Retinal pigment epithelial cell (primary cell): ENCODE data around the gene SRSF12.
"Not testable (repeated sequence)": the region's sequence is repeated elsewhere in the genome, so short reads cannot be mapped to it uniquely, and the experiment has no call there.

Experiments used
- DNase-seq: peaks from one replicate; pipeline ENCODE4 v3.0.0-alpha.2; 2010; ENCODE audit warnings: low read depth
- H3K4me3 ChIP-seq: 2 replicates; pipeline ENCODE4 v1.5.1; 2011; ENCODE audit warnings: mild to moderate bottlenecking, low read length, control low read depth, moderate library complexity
- TF ChIP-seq, protein P1 (sequence below): conservative IDR thresholded peaks from 2 replicates; pipeline ENCODE4 v1.5.1; 2011; ENCODE audit warnings: low read depth, low read length, control low read depth, inconsistent platforms

SRSF12 gene

DNA sequence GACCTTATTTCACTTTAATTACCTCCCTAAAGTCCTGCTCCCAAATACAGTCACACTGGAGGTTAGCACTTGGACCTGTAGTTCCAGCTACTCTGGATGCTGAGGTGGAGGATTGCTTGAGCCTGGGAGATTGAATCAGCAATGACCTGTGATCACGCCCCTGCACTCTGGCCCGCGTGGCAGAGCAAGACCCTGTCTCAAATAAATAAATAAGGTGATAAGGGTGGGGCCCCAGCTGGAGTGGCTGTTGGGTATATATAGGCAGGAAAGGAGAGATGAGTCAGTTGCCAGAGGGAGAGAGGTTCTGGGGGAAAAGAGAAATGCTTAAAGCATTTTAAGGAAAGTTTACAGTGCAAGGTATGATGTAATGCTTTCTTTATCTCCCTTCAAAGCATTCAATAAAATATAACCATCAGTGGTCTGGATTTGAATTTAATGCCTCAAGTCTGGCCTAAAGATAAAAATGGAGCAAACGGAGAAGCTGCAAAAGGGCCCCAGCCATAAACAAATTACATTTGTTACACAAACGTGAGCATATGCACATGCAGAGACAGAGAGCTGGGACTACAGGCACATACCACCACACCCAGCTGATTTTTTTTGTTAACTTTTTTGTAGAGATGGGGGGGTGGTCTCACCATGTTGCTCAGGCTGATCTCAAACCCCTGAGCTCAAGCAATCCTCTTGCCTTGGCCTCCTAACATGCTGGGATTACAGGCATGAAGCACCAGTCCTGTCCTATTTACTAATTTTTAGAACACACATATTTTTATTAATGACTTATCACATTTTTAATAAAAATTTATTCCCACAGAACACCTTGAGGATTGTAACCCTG, 21.9 kb upstream of the SRSF12 start:
- no peak overlapping the region for H3K4me3 ChIP-seq
- TF ChIP-seq, protein P1, sequence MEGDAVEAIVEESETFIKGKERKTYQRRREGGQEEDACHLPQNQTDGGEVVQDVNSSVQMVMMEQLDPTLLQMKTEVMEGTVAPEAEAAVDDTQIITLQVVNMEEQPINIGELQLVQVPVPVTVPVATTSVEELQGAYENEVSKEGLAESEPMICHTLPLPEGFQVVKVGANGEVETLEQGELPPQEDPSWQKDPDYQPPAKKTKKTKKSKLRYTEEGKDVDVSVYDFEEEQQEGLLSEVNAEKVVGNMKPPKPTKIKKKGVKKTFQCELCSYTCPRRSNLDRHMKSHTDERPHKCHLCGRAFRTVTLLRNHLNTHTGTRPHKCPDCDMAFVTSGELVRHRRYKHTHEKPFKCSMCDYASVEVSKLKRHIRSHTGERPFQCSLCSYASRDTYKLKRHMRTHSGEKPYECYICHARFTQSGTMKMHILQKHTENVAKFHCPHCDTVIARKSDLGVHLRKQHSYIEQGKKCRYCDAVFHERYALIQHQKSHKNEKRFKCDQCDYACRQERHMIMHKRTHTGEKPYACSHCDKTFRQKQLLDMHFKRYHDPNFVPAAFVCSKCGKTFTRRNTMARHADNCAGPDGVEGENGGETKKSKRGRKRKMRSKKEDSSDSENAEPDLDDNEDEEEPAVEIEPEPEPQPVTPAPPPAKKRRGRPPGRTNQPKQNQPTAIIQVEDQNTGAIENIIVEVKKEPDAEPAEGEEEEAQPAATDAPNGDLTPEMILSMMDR: no peak
- DNase-seq: no peak

DNA sequence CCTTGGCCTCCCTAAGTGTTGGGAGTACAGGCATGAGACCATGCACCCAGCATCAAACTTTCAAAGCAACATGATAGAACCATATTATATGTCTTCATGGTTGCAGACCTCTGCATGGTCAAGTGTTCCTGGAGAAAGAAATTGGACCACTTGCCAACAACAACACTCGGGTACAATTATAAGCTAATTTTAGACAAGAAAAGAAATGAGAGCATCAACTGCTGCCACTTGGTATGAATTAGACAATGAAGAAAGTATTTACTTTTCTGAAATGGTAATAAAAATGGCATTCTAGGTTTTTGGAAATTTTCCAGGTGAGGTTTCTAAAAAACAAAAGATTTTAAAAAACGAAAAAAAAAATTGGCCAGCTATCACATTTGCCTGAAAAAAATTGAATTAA, 20.3 kb upstream of the SRSF12 start:
- no peak for DNase-seq
- TF ChIP-seq, protein P1: no peak
- no peak overlapping the region for H3K4me3 ChIP-seq

DNA sequence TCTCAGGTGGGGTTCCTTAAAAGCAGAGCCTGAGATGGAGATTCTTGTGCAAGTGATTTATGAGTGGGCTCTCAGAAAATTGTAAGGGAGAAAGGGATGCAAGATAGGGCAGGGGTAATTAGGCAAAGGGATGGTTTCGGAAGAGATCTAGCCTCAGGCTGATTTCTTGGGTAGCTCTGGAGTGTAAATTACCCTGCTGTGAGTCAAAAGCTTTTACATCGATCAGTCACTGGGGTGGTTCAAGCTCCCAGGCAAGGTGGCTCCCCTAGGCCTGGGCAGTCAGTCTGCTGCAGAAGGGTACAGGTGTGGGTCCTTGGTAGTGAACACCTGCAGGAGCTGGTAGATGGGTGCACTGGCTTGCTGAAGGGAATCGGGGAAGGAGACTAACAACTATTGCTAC, 16.9 kb upstream of the SRSF12 start:
- DNase-seq: no peak
- TF ChIP-seq, protein P1: no peak
- no peak overlapping the region for H3K4me3 ChIP-seq

DNA sequence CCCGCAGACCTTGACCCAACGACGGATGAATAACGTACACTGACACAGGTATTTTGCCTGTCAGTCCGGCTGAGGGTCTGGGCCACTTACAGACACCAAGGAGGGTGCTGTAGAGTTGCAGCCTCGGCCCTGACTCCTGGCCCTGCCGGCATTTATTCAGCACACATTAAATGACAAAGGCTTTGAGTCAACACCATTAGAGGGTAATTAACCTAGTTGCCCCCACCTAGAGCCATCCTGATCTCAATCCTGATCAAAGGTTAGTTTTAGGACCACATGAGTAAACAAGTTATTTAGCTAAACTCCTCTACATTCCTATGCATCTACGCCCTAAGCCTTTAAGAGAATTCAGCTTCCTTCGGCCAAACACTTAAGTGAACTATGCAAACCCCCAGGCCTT, 16.1 kb upstream of the SRSF12 start:
- DNase-seq: no peak
- no peak overlapping the region for H3K4me3 ChIP-seq
- TF ChIP-seq, protein P1: no peak

DNA sequence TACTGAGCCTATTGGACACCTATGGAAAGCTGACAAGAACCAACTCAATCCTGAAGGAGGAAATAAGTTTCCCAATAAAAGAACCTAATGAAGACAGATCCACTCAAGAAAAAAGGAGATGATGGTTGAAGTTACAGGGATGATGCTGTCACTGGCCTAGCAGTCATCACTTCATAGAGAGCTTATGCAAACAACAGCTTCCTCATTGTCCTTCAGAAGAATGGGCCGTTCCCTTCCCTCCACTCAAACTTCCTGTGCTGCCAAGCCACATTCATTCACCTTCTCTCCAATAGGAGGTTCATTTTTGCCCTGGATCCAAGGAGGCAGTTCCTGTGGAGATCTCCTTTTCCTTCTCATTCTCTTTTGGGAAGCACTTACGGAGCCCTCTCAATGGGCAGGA, 14.2 kb upstream of the SRSF12 start:
- H3K4me3 ChIP-seq: no peak overlapping the region
- TF ChIP-seq, protein P1: no peak
- DNase-seq: no peak

DNA sequence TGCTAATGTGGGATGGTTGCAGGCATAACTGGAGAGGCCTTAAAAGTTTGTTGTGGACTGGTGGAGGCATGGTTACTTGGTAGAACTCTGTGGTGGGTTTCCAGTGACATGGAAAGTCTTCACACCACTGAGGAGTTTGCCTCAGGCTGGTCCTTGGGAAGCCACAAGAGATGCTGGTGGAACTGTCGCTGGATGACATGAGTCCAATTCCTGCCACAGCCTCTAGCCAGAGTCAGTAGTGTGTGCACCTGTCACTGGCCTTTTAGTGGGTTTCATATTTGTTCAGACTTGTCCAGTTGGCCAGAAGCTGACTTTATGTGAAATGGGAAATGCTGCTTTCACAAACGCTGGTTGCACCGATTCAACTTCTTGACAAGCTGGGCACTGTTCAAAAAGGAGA, 13.7 kb upstream of the SRSF12 start:
- DNase-seq: no peak
- TF ChIP-seq, protein P1: no peak
- H3K4me3 ChIP-seq: no peak overlapping the region

DNA sequence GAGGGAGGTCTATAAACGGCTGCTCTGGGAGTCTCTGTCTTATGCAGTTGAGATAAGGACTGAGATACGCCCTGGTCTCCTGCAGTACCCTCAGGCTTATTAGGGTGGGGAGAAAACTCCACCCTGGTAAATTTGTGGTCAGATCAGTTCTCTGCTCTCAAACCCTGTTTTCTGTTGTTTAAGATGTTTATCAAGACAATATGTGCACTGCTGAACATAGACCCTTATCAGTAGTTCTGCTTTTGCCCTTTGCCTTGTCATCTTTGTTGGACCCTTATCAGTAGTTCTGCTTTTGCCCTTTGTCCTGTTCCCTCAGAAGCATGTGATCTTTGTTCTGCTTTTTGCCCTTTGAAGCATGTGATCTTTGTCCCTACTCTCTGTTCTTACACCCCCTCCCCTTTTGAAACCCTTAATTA, 10.4 kb upstream of the SRSF12 start:
- not testable (repeated sequence) for H3K4me3 ChIP-seq, DNase-seq
